HG02798 (cell line): ENCODE measurements around the gene GAS7.
A peak's percentile ranks its signal among the peaks of the same experiment; 100 is the strongest.
"Not testable (repeated sequence)": the region's sequence is repeated elsewhere in the genome, so short reads cannot be mapped to it uniquely, and the experiment has no call there.

Experiments used
- ATAC-seq: cut with Tn5 transposase; IDR thresholded peaks from one replicate; pipeline ENCODE4 v1.9.1; 2021; ENCODE audit warnings: mild to moderate bottlenecking; ENCODE audit not compliant: unreplicated experiment, poor library complexity

GAS7 gene

DNA sequence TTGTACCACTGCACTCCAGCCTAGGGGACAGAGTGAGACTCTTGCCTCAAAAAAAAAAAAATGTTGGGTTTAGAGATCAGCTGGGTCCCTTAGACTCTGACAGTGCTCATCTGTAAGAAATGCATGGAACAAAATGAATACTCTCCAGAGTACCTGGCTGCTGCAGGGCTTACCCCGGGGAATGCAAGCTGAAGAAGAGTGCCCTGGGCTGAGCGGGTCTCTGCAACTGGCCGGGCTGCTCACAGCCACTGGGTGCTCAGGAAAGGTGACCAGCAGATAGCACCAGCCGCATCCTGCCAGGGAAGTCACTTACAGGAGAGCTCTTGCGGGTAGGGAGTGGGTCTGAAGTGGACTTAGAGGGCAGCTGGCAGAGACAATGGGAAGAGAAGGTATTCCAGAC is 82.1 kb downstream of the GAS7 start:
- ATAC-seq = no peak

GRCh38 chr17:10115536-10115932 is 82.9 kb downstream of the GAS7 start:
- ATAC-seq = no peak

DNA sequence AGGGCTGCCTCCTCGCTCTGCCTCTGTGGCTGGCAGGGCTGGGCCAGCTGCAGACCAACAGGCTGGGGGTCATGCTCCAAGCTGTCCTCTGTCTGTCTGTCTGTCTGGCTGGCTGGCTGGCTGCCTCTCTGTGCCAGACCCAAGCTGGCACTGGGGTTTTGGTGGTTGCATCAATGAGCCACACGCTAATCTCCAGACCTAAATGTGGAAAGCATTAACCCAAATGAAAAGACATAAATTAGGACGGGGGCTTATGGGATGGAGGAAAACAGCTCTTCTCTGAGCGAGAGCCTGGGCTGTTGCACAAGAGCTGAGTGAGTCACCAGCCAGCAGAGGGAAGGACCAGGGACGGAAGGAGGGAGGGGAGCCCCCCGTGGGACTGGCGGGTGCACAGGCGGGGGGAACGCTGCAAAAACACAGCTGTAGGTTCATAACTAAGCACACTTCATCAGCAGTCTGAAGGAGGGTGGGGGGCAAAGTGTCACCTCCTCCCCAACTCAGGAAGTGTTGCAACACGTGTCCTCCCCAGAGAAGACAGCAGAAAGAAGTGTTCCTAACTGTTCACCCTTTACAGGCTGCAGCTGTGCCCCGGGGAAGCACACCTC is 83.4 kb downstream of the GAS7 start:
- peak; percentile 49 for ATAC-seq

DNA sequence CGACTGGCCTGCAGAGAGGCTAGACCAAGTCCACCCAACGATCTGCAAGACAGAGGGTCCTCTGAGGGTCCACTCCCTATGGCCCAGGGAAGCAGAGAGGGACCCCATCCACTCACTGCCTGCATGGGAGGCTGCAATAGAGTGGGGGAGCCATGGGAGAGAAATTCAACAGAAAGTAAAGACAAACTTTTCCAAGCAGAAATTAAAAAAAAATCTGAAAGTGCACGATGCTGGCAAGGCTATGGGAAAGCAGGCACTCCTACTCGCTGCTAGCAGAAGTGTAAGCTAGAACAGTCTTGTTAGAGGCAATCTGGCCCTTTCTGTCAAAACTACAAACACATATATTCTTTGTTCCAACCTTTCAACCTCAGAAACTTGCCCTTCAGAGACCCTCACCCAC is 85.4 kb downstream of the GAS7 start:
- no peak for ATAC-seq

- ATAC-seq = no peak
Observed at GRCh38 chr17:10111907-10112452, 86.4 kb downstream of the GAS7 start.

DNA sequence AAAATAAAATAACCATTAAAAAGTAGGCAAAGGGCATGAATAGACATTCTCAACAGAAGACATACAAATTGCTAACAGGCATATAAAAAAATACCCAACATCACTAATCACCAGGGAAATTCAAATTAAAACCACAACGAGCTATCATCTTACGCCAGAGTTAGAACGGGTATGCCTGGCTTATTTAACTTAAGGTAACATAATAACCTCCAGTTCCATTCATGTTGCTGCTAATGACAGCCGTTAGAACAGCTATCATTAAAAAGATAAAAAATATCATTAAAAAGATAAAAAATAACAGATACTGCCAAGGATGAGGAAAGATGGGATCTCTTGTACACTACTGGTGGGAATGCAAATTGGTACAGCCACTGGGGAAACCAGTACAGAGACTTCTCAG is 89.3 kb downstream of the GAS7 start:
- ATAC-seq = no peak

DNA sequence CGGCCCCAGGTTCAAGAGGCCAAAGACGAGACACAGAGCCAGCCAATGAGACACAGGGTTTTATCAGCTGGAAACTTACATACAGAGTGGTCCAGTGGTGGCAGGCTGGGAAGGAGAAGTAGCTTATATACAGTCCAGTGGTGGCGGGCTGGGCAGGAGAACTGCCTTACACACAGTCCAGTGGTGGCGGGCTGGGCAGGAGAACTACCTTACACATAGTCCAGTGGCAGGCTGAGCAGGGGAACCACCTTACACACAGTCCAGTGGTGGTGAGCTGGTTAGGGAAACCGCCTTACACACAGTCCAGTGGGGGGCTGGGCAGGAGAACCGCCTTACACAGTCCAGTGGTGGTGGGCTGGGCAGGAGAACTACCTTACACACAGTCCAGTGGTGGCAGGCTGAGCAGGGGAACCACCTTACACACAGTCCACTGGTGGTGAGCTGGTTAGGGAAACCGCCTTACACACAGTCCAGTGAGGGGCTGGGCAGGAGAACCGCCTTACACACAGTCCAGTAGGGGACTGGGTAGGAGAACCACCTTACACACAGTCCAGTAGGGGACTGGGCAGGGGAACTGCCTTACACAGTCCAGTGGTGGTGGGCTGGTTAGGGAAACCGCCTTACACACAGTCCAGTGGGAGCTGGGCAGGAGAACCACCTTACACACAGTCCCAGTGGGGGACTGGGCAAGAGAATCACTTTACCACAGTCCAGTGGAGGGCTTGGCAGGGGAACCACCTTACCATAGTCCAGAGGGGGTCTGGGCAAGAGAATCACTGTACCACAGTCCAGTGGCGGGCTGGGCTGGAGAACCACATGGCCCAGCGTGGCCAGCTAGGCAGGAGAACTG is 90.9 kb downstream of the GAS7 start:
- no peak for ATAC-seq

DNA sequence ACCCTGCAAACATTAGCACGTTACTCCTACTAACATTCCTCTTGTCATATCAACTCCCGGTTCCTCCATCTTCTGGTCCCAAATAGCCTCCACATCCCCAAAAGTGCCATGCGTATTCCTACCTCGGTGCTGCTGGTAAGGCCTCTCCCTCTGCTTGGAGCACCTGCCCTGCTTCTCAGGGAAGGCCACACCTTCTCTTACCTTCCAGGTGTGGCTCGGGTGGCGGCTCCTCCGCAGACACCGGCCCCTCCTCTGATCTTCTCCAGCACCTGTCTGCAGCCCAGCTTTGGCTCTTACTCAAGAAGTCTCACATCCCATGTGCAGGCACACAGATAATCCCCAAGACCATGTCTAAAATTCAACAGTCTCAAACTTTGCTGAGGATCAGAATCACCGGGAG is 92.3 kb downstream of the GAS7 start:
- ATAC-seq = no peak

DNA sequence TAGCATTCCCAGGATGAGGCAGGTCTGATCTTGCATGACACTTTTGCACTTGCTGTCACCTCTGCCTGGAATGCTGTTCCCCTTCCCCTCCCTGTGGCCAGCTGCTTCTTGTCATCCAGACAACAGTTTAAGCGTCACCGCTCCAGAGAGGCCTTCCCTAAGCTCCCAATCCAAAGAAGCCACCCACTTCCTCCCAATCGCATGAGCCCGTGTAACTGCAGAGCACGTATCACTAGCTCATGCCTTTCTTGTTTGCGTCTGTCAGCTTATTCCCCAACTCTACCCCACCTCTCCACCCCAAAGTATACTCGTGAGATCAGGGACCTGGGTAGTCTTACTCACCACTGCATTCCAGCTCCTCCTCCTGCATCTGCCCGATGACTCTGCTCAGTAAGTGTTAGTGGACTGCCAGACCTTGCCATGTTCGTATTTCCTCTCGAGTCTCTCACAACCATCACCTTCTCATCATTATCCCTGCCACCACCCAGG is 92.8 kb downstream of the GAS7 start:
- no peak for ATAC-seq

DNA sequence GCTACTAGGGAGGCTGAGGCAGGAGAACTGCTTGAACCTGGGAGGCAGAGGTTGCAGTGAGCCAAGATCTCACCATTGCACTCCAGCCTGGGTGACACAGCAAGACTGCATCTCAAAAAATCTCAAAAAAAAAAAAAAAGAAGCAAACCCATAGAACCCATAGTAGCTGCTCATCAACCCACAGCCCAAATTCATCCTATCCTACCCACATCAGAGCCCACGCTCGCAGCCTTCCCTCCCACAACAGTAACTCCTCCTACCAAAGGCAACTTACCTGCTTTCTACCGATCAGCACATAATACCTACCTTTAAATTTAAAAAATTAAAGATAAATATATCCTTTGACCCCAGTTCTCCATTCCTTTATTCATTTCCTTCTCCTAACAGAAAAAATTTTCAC is 94.7 kb downstream of the GAS7 start:
- ATAC-seq = no peak

DNA sequence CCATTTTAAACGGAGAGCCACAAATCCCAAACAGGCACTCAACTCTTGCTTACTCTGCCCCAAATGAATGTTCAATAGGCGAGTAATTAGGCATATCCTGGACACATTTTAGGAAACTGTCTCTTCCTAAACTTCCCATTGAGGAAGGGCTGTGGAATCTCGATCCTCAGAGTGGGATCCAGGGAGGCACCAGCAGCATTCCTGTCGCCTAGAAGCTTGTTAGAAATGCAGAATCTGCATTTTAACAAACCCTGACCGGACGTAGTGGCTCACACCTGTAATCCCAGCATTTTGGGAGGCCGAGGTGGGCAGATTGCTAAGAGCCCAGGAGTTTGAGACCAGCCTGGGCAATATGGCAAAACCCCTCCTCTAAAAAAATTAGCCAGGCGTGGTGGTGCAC is 95.6 kb downstream of the GAS7 start:
- no peak for ATAC-seq

- ATAC-seq = no peak
Observed at GRCh38 chr17:10099051-10099571, 99.3 kb downstream of the GAS7 start.

DNA sequence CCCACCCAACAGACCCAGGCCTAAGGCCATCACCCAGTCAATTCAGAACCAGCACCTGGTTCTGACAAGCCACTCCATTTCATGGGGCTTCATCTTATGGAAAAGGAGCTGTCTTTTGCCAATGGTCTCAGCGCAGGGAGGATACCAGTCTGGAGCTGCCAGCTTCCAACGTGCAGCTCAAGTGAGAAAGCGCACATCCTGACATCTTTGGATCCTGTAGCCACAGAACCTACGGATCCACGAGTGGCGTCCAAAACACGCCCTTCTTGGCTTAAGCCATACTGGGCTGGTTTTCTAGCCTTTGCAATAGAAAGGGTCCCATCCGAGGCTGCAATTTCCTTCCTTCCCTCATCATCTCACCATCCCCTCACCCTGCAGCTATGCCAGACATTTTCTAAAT is 101.8 kb downstream of the GAS7 start:
- no peak for ATAC-seq

DNA sequence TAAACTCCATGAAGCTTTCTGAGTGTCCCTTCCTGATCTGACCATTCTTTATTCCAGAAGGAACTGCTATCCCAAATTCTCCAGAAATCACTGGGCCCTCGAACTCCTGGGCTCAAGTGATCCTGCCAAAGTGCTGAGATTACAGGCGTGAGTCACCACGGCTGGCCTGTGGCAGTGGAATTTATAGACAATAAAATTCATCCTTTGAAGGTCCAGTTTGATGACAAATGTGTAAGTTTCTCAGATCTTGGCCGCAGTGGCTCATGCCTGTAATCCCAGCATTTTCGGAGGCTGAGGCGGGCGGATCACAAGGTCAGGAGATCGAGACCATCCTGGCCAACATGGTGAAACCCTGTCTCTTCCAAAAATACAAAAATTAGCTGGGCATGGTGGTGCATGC is 103.1 kb downstream of the GAS7 start:
- not testable (repeated sequence) for ATAC-seq

- ATAC-seq = no peak
Observed at GRCh38 chr17:10094797-10095196, 103.6 kb downstream of the GAS7 start.

DNA sequence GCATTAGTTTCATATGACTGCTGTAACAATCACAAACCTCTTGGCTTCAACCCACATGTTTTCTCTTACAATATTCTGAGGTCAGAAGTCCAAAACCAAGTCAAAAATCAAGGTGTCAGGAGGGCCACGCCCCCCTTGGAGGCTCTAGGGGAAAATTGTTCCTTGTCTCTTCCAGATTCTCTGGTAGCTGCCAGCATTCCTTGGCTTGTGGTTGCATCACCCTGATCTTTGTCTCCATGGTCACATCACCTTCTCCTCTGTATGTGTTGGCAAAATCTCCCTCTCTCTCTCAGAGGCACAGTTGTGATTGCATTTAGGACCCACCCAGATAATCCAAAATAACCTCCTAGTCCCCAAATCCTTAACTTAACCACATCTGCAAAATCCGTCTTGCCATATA is 105.8 kb downstream of the GAS7 start:
- no peak for ATAC-seq

DNA sequence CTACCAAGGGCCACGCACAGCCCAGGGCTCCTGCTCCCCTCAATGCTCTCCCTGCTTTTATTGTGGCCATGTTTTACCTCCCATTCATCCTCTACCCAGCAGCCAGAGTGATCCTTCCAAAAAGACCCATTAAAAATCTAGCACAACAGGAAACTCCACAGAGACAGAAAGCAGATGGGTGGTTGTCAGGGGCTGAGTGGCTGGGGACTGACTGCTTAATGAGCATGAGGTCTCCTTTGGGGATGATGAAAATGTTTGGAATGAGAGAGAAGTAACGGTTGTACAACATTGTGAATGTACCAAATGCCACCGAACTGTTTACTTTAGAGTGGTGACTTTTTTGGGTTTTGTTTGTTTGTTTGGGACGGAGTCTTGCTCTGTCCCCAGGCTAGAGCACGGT is 107.4 kb downstream of the GAS7 start:
- ATAC-seq = no peak

GRCh38 chr17:10089196-10089804 is 109.1 kb downstream of the GAS7 start:
- no peak for ATAC-seq

- no peak for ATAC-seq
Observed at GRCh38 chr17:10088444-10088843, 110.0 kb downstream of the GAS7 start.

- no peak for ATAC-seq
Observed at GRCh38 chr17:10087355-10087754, 111.1 kb downstream of the GAS7 start.

DNA sequence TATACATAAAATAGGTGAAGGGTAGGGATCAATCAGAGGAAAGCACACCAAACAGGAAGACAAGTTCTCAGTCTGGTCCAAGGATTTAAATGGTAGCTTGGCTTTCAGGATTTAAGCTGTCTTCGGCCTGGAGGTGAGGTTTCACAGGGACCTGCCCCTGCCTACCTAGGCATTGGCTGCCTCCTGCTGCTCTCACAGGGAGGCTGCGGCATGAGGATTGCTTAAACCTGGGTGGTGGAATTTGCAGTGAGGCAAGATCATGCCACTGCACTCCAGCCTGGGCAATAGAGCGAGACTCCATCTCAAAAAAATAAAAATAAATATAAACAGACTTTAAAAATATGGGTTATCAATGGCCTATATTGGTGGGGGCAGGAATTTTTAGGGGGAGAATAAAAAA is 114.5 kb downstream of the GAS7 start:
- ATAC-seq = no peak
